Upper lobe of left lung (tissue), 6 donors: ENCODE measurements around the gene ITIH1. TPM values are rescaled to one million over a fixed set of nuclear protein-coding genes. Genes with fewer than 3 reads are reported as not detected.

Experiments used
- ATAC-seq, 2 donors: fragments of 200-7000 bp; cut with Tn5 transposase; one replicate each; pipeline ENCODE4 v1.9.1; 2022; ENCODE audit warnings: mild to moderate bottlenecking in 2 of 2, moderate library complexity in 2 of 2; ENCODE audit not compliant: low FRiP score in 2 of 2
- DNase-seq, 2 donors: peaks; one replicate each; pipeline ENCODE4 v3.0.0-alpha.2; 2019 to 2020
- H3K27ac ChIP-seq, 4 donors: fragments of 200-600 bp; sonication (generic); one replicate each; pipeline ENCODE4 v1.5.1; 2016 to 2019
- H3K27me3 ChIP-seq, 4 donors: fragments of 200-600 bp; sonication (generic); one replicate each; pipeline ENCODE4 v1.5.1; 2017 to 2019
- H3K36me3 ChIP-seq, 4 donors: fragments of 200-600 bp; sonication (generic); one replicate each; pipeline ENCODE4 v1.5.1; 2016 to 2019
- H3K4me1 ChIP-seq, 4 donors: fragments of 200-600 bp; sonication (generic); one replicate each; pipeline ENCODE4 v1.5.1; 2018 to 2019
- H3K4me3 ChIP-seq, 4 donors: fragments of 200-600 bp; sonication (generic); one replicate each; pipeline ENCODE4 v1.5.1; 2017 to 2019; ENCODE audit warnings: mild to moderate bottlenecking in 2 of 4, moderate library complexity in 1 of 4
- H3K9me3 ChIP-seq, 4 donors: fragments of 200-600 bp; sonication (generic); one replicate each; pipeline ENCODE4 v1.5.1; 2018 to 2019
- CTCF ChIP-seq, 6 experiments: fragments of 450-650 bp in 4 of 6; fragments of 200-600 bp in 2 of 6; sonication (generic) in 2 of 6; IDR thresholded peaks; one replicate each; pipeline ENCODE4 v1.5.1; 2016 to 2019; ENCODE audit warnings: antibody characterized with exemption in 6 of 6
- EP300 ChIP-seq, 4 donors: sonication (generic); formaldehyde crosslinking; IDR thresholded peaks; one replicate each; pipeline ENCODE4 v1.5.1; 2017; ENCODE audit warnings: antibody characterized with exemption in 4 of 4, control low read depth in 2 of 4
- POLR2A ChIP-seq, 4 donors: fragments of 450-650 bp; IDR thresholded peaks; one replicate each; pipeline ENCODE4 v1.5.1; 2016 to 2017; ENCODE audit warnings: antibody characterized with exemption in 4 of 4, mild to moderate bottlenecking in 2 of 4
- POLR2AphosphoS5 ChIP-seq, 2 donors: sonication (generic); formaldehyde crosslinking; IDR thresholded peaks; one replicate each; pipeline ENCODE4 v1.5.1; 2017; ENCODE audit warnings: antibody characterized with exemption in 2 of 2
- WGBS, 2 donors: methylation state at CpG; one replicate each; pipeline ENCODE4 v1.1.5; 2017 to 2018; 5-methylcytosine and 5-hydroxymethylcytosine counted together
- total RNA-seq, 6 donors: library from RNA; depleted of rRNA in 4 of 6; stranded (reverse); fragments of >200 nt in 4 of 6; gene quantifications; one replicate each; pipeline versions ENCODE4 v1.1.0 to v1.2.1, GENCODE V29; 2016 to 2021
- donor health status: DM: no; HTN: no; CAD: no; lungs with moderate emphysema.
- donor health status: DM: no; HTN: yes; CAD: no; lungs with severe emphysema.

The ITIH1 gene
- total RNA-seq, 6 donors from 2014 or later = 0.40 to 0.54 TPM; not detected in 4

GRCh38 chr3:52790337-52790736 is 12.9 kb downstream of the ITIH1 start:
- Histone ChIP-seq H3K4me3 (no peak overlapping the region), H3K27ac (no peak overlapping the region), H3K9me3 (no peaks in the 10 kb centered on the region), H3K36me3 (no peaks in the 10 kb centered on the region), H3K4me1 (no peaks in the 10 kb centered on the region), H3K27me3 (no peaks in the 10 kb centered on the region)
- ATAC-seq = no peak
- TF ChIP-seq POLR2AphosphoS5 (IDR thresholded peaks at IDR 0.05) (no peak), CTCF (IDR thresholded peaks at IDR 0.05) (no peak), POLR2A (IDR thresholded peaks at IDR 0.05) (no peak)
- 89% methylated on average over 1 to 7 of the region's 7 CpGs for WGBS, 2 donors
- no peak for DNase-seq

GRCh38 chr3:52790741-52791140 is 13.3 kb downstream of the ITIH1 start:
- ATAC-seq = no peak
- no peak for TF ChIP-seq POLR2A (IDR thresholded peaks at IDR 0.05)
- TF ChIP-seq EP300 (IDR thresholded peaks at IDR 0.05) = no peak
- no peak for TF ChIP-seq CTCF (IDR thresholded peaks at IDR 0.05)
- no peak for TF ChIP-seq POLR2AphosphoS5 (IDR thresholded peaks at IDR 0.05)
- no peaks in the 10 kb centered on the region for H3K27me3 ChIP-seq
- H3K36me3 ChIP-seq = no peaks in the 10 kb centered on the region
- no peaks in the 10 kb centered on the region for H3K9me3 ChIP-seq
- no peaks in the 10 kb centered on the region for H3K4me1 ChIP-seq
- no peak overlapping the region for H3K4me3 ChIP-seq
- WGBS, 2 donors = 85 to 95% methylated on average over 7 to 13 of the region's 13 CpGs
- no peak for DNase-seq
- H3K27ac ChIP-seq = no peak overlapping the region

- DNase-seq (no peak), ATAC-seq (no peak)
- Histone ChIP-seq H3K27me3 (no peaks in the 10 kb centered on the region), H3K36me3 (no peaks in the 10 kb centered on the region), H3K9me3 (no peaks in the 10 kb centered on the region), H3K4me1 (no peaks in the 10 kb centered on the region), H3K27ac (no peak overlapping the region), H3K4me3 (no peak overlapping the region)
- TF ChIP-seq CTCF (IDR thresholded peaks at IDR 0.05) = no peak
- TF ChIP-seq POLR2AphosphoS5 (IDR thresholded peaks at IDR 0.05) = no peak
- no peak for TF ChIP-seq EP300 (IDR thresholded peaks at IDR 0.05)
- TF ChIP-seq POLR2A (IDR thresholded peaks at IDR 0.05) = no peak
- 81 to 89% methylated on average over 9 to 12 of the region's 12 CpGs for WGBS, 2 donors
These were observed 14.0 kb downstream of the ITIH1 start for GRCh38 chr3:52791366-52791765.

- Histone ChIP-seq H3K4me1 (no peaks in the 10 kb centered on the region), H3K36me3 (no peaks in the 10 kb centered on the region), H3K9me3 (no peaks in the 10 kb centered on the region), H3K27me3 (no peaks in the 10 kb centered on the region), H3K27ac (no peak overlapping the region), H3K4me3 (no peak overlapping the region)
- DNase-seq = no peak
- WGBS, 2 donors = 77 to 80% methylated on average over 4 of the region's 4 CpGs
- no peak for ATAC-seq
- TF ChIP-seq CTCF (IDR thresholded peaks at IDR 0.05) (no peak), POLR2AphosphoS5 (IDR thresholded peaks at IDR 0.05) (no peak), EP300 (IDR thresholded peaks at IDR 0.05) (no peak), POLR2A (IDR thresholded peaks at IDR 0.05) (no peak)
These were observed 14.5 kb downstream of the ITIH1 start for GRCh38 chr3:52791928-52792327.

GRCh38 chr3:52792413-52792812 is 15.0 kb downstream of the ITIH1 start:
- no peak overlapping the region for H3K4me3 ChIP-seq
- TF ChIP-seq POLR2AphosphoS5 (IDR thresholded peaks at IDR 0.05) = no peak
- TF ChIP-seq CTCF (IDR thresholded peaks at IDR 0.05) = no peak
- TF ChIP-seq POLR2A (IDR thresholded peaks at IDR 0.05) = no peak
- TF ChIP-seq EP300 (IDR thresholded peaks at IDR 0.05) = no peak
- no peaks in the 10 kb centered on the region for H3K4me1 ChIP-seq
- no peaks in the 10 kb centered on the region for H3K27me3 ChIP-seq
- DNase-seq = no peak
- ATAC-seq = no peak
- WGBS, 2 donors = 90 to 100% methylated on average over 2 to 7 of the region's 7 CpGs
- no peaks in the 10 kb centered on the region for H3K36me3 ChIP-seq
- H3K27ac ChIP-seq = no peak overlapping the region
- no peaks in the 10 kb centered on the region for H3K9me3 ChIP-seq
